Neural crest cell (in vitro differentiated cells): ENCODE measurements around the gene CNTNAP2. TPM values are rescaled to one million over a fixed set of nuclear protein-coding genes. Genes with fewer than 3 reads are reported as not detected.

ENCODE experiments used
- DNase-seq: peaks from one replicate; pipeline ENCODE4 v3.0.0; 2021; ENCODE audit warnings: low read depth, mixed read lengths, low spot score
- H3K27ac Mint-ChIP-seq: one replicate; pipeline ENCODE4 v1.8.0; 2021; ENCODE audit warnings: mild to moderate bottlenecking, mixed read lengths; ENCODE audit not compliant: unreplicated experiment
- H3K27me3 Mint-ChIP-seq: 2 replicates; pipeline ENCODE4 v1.8.0; 2021; ENCODE audit warnings: low read depth, mild to moderate bottlenecking, mixed read lengths
- H3K36me3 Mint-ChIP-seq: 2 replicates; pipeline ENCODE4 v1.8.0; 2021; ENCODE audit warnings: low read depth, mild to moderate bottlenecking, mixed read lengths
- H3K4me1 Mint-ChIP-seq: 2 replicates; pipeline ENCODE4 v1.8.0; 2021; ENCODE audit warnings: mixed read lengths
- H3K4me3 Mint-ChIP-seq: one replicate; pipeline ENCODE4 v1.8.0; 2021; ENCODE audit warnings: mild to moderate bottlenecking, mixed read lengths
- H3K9me3 Mint-ChIP-seq: 2 replicates; pipeline ENCODE4 v1.8.0; 2021; ENCODE audit warnings: mixed read lengths
- CTCF ChIP-seq: fragments of 200-600 bp; sonication (generic); conservative IDR thresholded peaks from 2 replicates; pipeline ENCODE4 v1.5.0; 2021; ENCODE audit warnings: antibody characterized with exemption, mild to moderate bottlenecking
- total RNA-seq: library from RNA; stranded (reverse); gene quantifications from 2 replicates; pipeline ENCODE4 v1.2.1, GENCODE V29; 2021

The CNTNAP2 gene
- total RNA-seq, 1 donor from 2014 or later, result 12.9 TPM

DNA sequence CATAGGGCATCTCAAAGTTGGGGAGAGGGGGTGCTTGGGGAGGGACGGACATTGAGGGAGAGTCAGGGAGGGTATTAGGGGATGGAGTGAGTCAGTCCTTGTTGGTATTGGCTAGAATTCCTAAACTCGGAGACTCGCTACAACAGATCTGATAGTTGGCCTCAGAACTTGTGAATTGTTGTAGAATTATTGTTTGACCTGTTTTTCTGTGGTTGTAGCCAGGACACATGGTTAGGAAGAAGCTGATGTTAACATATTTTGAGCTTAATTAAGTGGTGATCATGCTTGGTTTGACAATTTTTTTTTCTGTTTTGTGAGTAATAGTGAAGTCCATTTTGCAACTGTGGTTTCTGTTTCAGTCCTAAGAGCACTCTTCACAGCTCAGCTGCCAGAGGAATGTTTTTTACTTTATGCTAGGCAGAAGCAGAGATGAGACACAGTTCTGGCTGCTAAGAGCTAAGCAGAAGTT lies 1283.7 kb downstream of the CNTNAP2 start:
- Mint-ChIP-seq H3K36me3 (no peaks in the 10 kb centered on the region), H3K27me3 (no peaks in the 10 kb centered on the region), H3K9me3 (peaks cover 3% of the 10 kb centered on the region), H3K4me3 (no peak overlapping the region), H3K27ac (no peak overlapping the region), H3K4me1 (no peaks in the 10 kb centered on the region)
- no peak for TF ChIP-seq CTCF
- no peak for DNase-seq

- no peaks in the 10 kb centered on the region for H3K4me1 Mint-ChIP-seq
- no peak overlapping the region for H3K27ac Mint-ChIP-seq
- TF ChIP-seq CTCF, result no peak
- H3K36me3 Mint-ChIP-seq, result no peaks in the 10 kb centered on the region
- no peak overlapping the region for H3K4me3 Mint-ChIP-seq
- no peaks in the 10 kb centered on the region for H3K27me3 Mint-ChIP-seq
- H3K9me3 Mint-ChIP-seq, result peaks cover 3% of the 10 kb centered on the region
- DNase-seq, result no peak
These were observed 1284.3 kb downstream of the CNTNAP2 start for GRCh38 chr7:147400925-147401324.

DNA sequence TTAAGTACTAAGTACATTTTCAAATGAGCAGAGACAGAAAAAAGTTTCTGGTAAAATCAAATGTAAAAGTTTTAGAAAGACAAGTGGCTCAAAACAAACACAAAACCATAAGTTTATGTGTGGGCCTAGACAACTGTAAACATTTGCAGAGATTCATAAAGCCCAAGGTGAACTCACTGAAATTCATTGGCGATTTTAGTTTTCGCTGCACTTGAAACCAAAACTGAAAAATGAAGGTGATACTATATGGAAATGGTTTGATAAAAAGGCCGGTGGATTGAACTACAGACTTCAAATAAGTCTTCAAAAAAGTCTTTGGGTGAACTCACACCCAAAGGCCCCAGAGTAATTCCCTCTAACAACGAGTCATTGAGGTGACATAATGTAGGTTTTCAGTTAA lies 1289.0 kb downstream of the CNTNAP2 start:
- no peak for TF ChIP-seq CTCF
- Mint-ChIP-seq H3K27me3 (no peaks in the 10 kb centered on the region), H3K4me3 (no peak overlapping the region), H3K27ac (no peak overlapping the region), H3K36me3 (no peaks in the 10 kb centered on the region), H3K9me3 (peaks cover 14% of the 10 kb centered on the region), H3K4me1 (no peaks in the 10 kb centered on the region)
- DNase-seq, result no peak

DNA sequence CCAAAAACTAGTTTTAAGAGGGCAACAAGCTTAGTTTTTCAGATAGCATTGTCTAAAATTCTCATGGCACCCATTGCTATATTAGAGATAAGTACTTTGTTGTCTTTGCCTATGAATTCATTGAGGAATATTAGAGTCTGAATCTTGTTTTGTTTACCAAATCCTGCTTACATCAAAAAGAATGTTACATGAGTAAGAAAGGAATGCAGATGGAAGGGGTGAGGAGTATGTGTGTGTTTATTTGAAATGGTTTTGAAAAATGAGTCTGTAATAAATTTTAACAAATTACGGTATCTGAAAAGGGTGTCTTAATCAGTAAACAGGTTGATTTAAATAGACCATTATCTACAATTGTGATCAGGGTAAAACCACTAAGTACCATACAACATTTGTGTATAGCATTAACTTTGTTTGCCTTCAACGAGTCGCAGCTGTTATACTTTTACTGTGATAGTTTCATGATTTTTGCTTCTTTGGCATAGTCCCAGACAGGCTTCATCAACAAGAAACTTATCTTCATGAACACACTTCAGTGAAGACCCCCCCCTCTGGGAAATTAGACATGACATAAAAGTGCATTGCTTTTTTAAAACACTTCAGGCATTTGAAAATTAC lies 1290.0 kb downstream of the CNTNAP2 start:
- no peak overlapping the region for H3K27ac Mint-ChIP-seq
- no peaks in the 10 kb centered on the region for H3K4me1 Mint-ChIP-seq
- DNase-seq, result no peak
- H3K9me3 Mint-ChIP-seq, result peaks cover 14% of the 10 kb centered on the region
- no peaks in the 10 kb centered on the region for H3K27me3 Mint-ChIP-seq
- no peaks in the 10 kb centered on the region for H3K36me3 Mint-ChIP-seq
- no peak overlapping the region for H3K4me3 Mint-ChIP-seq
- no peak for TF ChIP-seq CTCF

- no peak for DNase-seq
- no peak for TF ChIP-seq CTCF
- no peaks in the 10 kb centered on the region for H3K27me3 Mint-ChIP-seq
- no peak overlapping the region for H3K4me3 Mint-ChIP-seq
- H3K27ac Mint-ChIP-seq, result no peak overlapping the region
- H3K9me3 Mint-ChIP-seq, result peaks cover 14% of the 10 kb centered on the region
- no peaks in the 10 kb centered on the region for H3K36me3 Mint-ChIP-seq
- no peaks in the 10 kb centered on the region for H3K4me1 Mint-ChIP-seq
These were observed 1294.5 kb downstream of the CNTNAP2 start for GRCh38 chr7:147411096-147411495.
